Sigmoid colon (tissue), 7 donors: ENCODE results near the gene ZBTB7B. TPM values are rescaled to one million over a fixed set of nuclear protein-coding genes. Genes with fewer than 3 reads are reported as not detected.

Source experiments
- DNase-seq: peaks from one replicate; pipeline ENCODE4 v3.0.0-alpha.2; 2019
- H3K27ac ChIP-seq, 4 donors: fragments of 200-600 bp; sonication (generic); one replicate each; pipeline ENCODE4 v1.5.1; 2016 to 2019; ENCODE audit warnings: mild to moderate bottlenecking in 1 of 4
- H3K27me3 ChIP-seq, 3 donors: fragments of 200-600 bp; sonication (generic); one replicate each; pipeline ENCODE4 v1.5.1; 2019; ENCODE audit warnings: mild to moderate bottlenecking in 1 of 3
- H3K36me3 ChIP-seq, 4 donors: fragments of 200-600 bp; sonication (generic); one replicate each; pipeline ENCODE4 v1.5.1; 2016 to 2019
- H3K4me1 ChIP-seq, 4 donors: fragments of 200-600 bp; sonication (generic); one replicate each; pipeline ENCODE4 v1.5.1; 2017 to 2019
- H3K4me3 ChIP-seq, 4 donors: fragments of 200-600 bp; sonication (generic); one replicate each; pipeline ENCODE4 v1.5.1; 2017 to 2019; ENCODE audit warnings: mild to moderate bottlenecking in 2 of 4, moderate library complexity in 1 of 4
- H3K9me3 ChIP-seq, 4 donors: fragments of 200-600 bp in 3 of 4; sonication (generic) in 3 of 4; one replicate each; pipeline versions ENCODE4 v1.5.1 to v1.6.1; 2013 to 2019
- EP300 ChIP-seq, 4 donors: sonication (generic); formaldehyde crosslinking; IDR thresholded peaks; one replicate each; pipeline ENCODE4 v1.6.1; 2017; ENCODE audit warnings: antibody characterized with exemption in 4 of 4
- POLR2A ChIP-seq, 2 donors: fragments of 450-650 bp; IDR thresholded peaks; one replicate each; pipeline ENCODE4 v1.6.1; 2016; ENCODE audit warnings: antibody characterized with exemption in 2 of 2, mild to moderate bottlenecking in 2 of 2, moderate library complexity in 2 of 2
- POLR2AphosphoS5 ChIP-seq, 4 donors: sonication (generic); formaldehyde crosslinking; IDR thresholded peaks; one replicate each; pipeline ENCODE4 v1.6.1; 2017; ENCODE audit warnings: antibody characterized with exemption in 4 of 4
- WGBS, 2 donors: extraction: QIAGEN DNeasy Blood & Tissue Kit; methylation state at CpG; one replicate each; pipeline ENCODE4 v1.1.7; 2013; 5-methylcytosine and 5-hydroxymethylcytosine counted together
- intact Hi-C: fragments of 100-400 bp; cut with DNase I; formaldehyde crosslinking; loops from one replicate; pipeline ENCODE4 v1.15.1; 2023
- polyA plus RNA-seq, 3 donors: library from polyadenylated mRNA; stranded (reverse); fragments of 200-250 nt; gene quantifications; one replicate each; pipeline ENCODE4 v1.2.3, GENCODE V29; 2013
- total RNA-seq, 4 donors: library from RNA; depleted of rRNA; stranded (reverse); fragments of >200 nt; gene quantifications; one replicate each; pipeline ENCODE4 v1.1.0, GENCODE V29; 2016
- TF ChIP-seq, protein P1 (sequence below), 4 experiments: fragments of 450-650 bp in 3 of 4; fragments of 200-600 bp in 1 of 4; IDR thresholded peaks; one replicate each; pipeline ENCODE4 v1.5.1; 2016 to 2019; ENCODE audit warnings: antibody characterized with exemption in 4 of 4, mild to moderate bottlenecking in 3 of 4, moderate library complexity in 2 of 4
- donor health status: healthy with polysubstance abuse.
- donor health status: Bipolar disorder and iron deficiency.
- donor health status: healthy.

The ZBTB7B gene
- total and polyA plus RNA-seq, 7 donors: 24.4 to 342 (median 35.3) TPM

DNA sequence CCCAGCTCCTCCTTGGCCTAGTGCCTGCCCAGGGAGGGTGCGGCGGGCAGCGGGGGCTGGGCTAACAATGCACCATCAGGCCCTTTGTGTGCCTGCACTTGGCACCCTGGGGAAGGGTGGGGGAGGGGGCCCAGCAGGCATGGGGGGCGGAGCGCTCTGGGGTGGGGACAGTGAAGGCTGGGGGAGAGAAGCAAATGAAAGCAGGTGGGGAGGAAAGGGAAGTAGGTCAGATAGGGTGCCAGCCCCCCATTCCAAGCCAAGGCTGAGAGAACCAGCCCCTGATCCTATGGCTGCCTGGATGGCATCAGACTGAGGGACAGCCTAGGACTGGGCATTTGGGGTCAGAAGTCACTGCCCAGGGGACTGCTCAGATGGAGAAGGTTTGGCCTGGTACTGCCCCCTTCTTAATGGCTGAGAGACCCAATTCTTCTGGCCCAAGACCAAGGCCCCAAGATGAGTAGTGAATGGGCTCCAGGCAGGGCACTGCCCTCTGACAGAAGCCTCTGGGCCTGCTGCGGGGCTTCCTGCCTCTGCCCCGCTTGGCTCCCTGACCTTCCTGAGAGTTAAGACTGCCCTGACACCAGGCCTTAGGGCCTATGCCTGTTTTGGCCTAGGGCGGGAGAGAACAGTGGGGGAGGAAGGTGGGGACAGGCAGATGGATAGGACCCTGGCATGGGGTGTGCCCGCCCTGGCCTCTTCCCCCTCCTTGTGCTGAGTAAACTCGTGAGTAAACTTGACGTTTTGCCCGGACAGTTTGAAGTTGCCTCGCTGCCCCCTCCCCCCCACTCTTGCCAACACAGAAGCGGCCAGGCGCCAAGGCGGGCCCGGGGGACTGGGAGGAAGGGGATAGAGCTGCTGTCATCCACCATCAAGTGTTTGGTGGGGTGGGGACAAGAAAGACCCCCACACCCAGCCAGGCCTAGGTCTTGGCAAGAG lies 2.7 kb downstream of the ZBTB7B start:
- H3K4me1 ChIP-seq: peaks cover 0 to 62% (median 56%) of the 10 kb centered on the region in 4 donors
- H3K4me3 ChIP-seq: peak overlapping the region; percentile 73 to 94 (median 81)

DNA sequence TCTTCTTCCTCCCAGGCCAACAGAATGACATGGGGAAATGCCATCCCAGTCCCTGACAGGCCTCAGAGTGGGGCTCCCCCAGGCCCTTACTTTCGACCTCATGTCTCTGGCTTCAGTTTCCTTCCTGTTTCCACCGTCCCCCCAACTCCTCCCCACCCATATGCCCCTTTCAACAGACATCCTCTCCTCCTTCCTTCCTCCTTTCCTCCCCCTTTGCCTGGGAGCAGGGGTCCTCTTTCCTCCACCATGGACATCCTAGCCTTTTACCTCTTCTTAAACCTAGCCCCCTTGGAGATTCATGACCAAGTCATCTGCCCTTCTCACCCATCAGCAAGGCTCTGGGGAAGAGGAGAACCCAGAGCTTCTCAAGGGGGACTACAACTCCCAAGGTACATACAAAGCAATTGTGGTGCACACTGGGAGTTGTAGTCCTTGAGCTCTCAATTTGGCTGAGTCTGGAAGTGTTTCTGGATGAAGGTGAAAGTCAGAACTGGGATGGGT lies 4.0 kb downstream of the ZBTB7B start:
- Histone ChIP-seq H3K27me3 (no peaks in the 10 kb centered on the region), H3K4me3 (no peak overlapping the region), H3K9me3 (no peaks in the 10 kb centered on the region), H3K36me3 (no peaks in the 10 kb centered on the region), H3K4me1 (peaks cover 0 to 75% (median 68%) of the 10 kb centered on the region in 4 donors), H3K27ac (peak overlapping the region; percentile 96 to 99 (median 98))
- 9 to 11% methylated on average over 2 of the region's 2 CpGs for WGBS, 2 donors
- no peak for DNase-seq
- intact Hi-C loops: no loop called here
- TF ChIP-seq, protein P1, sequence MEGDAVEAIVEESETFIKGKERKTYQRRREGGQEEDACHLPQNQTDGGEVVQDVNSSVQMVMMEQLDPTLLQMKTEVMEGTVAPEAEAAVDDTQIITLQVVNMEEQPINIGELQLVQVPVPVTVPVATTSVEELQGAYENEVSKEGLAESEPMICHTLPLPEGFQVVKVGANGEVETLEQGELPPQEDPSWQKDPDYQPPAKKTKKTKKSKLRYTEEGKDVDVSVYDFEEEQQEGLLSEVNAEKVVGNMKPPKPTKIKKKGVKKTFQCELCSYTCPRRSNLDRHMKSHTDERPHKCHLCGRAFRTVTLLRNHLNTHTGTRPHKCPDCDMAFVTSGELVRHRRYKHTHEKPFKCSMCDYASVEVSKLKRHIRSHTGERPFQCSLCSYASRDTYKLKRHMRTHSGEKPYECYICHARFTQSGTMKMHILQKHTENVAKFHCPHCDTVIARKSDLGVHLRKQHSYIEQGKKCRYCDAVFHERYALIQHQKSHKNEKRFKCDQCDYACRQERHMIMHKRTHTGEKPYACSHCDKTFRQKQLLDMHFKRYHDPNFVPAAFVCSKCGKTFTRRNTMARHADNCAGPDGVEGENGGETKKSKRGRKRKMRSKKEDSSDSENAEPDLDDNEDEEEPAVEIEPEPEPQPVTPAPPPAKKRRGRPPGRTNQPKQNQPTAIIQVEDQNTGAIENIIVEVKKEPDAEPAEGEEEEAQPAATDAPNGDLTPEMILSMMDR (IDR thresholded peaks at IDR 0.05): no peak
- no peak for TF ChIP-seq POLR2AphosphoS5 (IDR thresholded peaks at IDR 0.05)
- no peak for TF ChIP-seq EP300 (IDR thresholded peaks at IDR 0.05)
- TF ChIP-seq POLR2A (IDR thresholded peaks at IDR 0.05): no peak

More for the DNA sequence above, 2.7 kb downstream of the ZBTB7B start:
- DNase-seq: peak; percentile 92
- Histone ChIP-seq H3K36me3 (no peaks in the 10 kb centered on the region), H3K9me3 (no peaks in the 10 kb centered on the region), H3K27ac (peak overlapping the region; percentile 96 to 99 (median 98)), H3K27me3 (no peaks in the 10 kb centered on the region)
- 13 to 41% methylated on average over 17 of the region's 17 CpGs for WGBS, 2 donors
- TF ChIP-seq, protein P1 (IDR thresholded peaks at IDR 0.05): no peak
- TF ChIP-seq POLR2AphosphoS5 (IDR thresholded peaks at IDR 0.05) (peak in 3 of 4 donors; percentile 38 to 55 (median 42)), POLR2A (IDR thresholded peaks at IDR 0.05) (no peak), EP300 (IDR thresholded peaks at IDR 0.05) (no peak)
- intact Hi-C loops: no loop called here

DNA sequence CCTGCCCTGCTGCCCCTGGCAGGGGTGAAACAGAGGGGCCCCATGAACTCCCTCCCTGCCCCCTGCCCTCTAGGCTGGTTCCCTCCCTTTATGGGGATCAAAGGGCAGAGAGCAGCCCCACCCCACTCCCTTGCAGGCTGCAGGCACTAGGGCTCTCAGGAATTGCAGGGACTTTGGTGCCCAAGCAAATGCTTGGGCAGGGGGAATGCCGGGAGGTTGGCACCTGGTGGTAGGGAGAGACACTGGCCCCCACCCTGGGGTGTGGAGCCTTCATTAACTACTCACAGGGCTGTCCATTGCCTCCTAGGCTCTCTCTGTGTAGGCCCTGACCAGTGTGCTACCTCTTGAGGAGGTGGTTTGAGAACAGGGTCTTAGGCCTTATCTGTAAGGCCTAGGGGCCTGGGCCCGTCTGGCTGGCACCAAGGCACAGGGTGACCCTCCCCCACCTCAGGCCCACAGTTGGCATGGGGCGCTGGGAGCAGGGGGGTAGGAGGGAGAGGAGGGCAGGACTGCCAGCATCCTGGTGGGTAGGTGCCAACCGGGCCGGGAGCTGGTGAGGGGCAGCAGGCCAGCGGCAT lies 4.7 kb downstream of the ZBTB7B start:
- intact Hi-C loops: no loop called here
- Histone ChIP-seq H3K9me3 (no peaks in the 10 kb centered on the region), H3K36me3 (no peaks in the 10 kb centered on the region), H3K27ac (peak overlapping the region; percentile 96 to 99 (median 98)), H3K27me3 (no peaks in the 10 kb centered on the region), H3K4me1 (peaks cover 0 to 82% (median 75%) of the 10 kb centered on the region in 4 donors), H3K4me3 (peak overlapping the region in 2 of 4 donors; percentile 25 to 32)
- TF ChIP-seq EP300 (IDR thresholded peaks at IDR 0.05): no peak
- peak in 1 of 2 donors; percentile 32 for TF ChIP-seq POLR2A (IDR thresholded peaks at IDR 0.05)
- peak in 2 of 4 donors; percentile 5 to 31 for TF ChIP-seq POLR2AphosphoS5 (IDR thresholded peaks at IDR 0.05)
- TF ChIP-seq, protein P1 (IDR thresholded peaks at IDR 0.05): no peak
- WGBS, 2 donors: 13 to 59% methylated on average over 6 of the region's 6 CpGs
- DNase-seq: no peak

DNA sequence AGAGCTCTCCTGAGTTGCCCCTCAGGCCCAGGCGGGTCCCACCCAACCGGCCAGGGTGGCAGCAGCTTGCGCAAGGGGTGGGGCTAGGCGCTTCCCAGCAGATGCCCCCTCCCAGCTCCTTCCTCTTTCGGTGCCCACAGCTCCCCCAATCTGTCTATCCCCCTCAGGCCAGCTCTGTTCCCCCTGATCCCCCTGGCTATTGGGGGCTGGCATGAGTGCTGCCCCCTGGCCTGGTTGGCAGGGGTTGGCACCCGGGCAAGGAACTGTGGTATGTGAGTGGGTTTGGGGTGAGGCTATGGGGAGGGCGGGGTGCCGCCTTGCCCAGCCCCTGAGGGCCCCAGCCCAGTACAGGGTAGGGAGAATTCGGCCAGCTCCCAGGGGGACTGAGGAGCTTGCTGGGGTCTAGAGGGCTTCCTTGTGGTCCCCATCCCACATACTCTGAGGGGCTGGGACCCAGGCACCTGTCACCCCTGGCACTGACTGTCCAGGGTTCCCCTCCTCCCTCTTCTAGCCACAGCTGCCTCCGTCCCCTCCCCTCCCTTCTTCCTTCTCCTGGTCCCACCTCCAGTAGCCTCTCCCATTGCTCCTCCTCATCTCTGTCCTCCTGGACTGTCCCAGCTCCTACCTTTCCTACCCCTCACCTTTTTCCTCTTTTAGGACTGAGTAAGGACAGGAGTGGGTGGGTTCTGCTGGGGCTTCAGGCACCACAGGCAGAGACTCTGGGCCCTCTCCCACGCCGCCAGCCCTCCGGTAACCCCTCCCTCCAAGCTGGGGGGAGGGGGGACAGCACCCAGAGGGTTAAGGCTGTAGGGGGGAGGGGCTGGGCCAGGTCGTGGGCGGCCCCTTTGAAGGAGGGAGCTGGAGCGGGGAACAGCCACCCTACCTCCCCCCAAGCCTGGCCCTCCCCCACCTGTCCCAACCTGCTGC lies 5.7 kb downstream of the ZBTB7B start:
- peak overlapping the region in 3 of 4 donors; percentile 15 to 32 (median 25) for H3K4me3 ChIP-seq

More for the DNA sequence above, 5.7 kb downstream of the ZBTB7B start:
- 14 to 56% methylated on average over 16 of the region's 16 CpGs for WGBS, 2 donors
- H3K27me3 ChIP-seq: no peaks in the 10 kb centered on the region
- no peak for DNase-seq
- H3K9me3 ChIP-seq: no peaks in the 10 kb centered on the region
- intact Hi-C loops: no loop called here
- TF ChIP-seq POLR2A (IDR thresholded peaks at IDR 0.05) (peak in 1 of 2 donors; percentile 25), POLR2AphosphoS5 (IDR thresholded peaks at IDR 0.05) (no peak), EP300 (IDR thresholded peaks at IDR 0.05) (no peak)
- H3K36me3 ChIP-seq: no peaks in the 10 kb centered on the region
- H3K27ac ChIP-seq: peak overlapping the region; percentile 96 to 99 (median 98)
- H3K4me1 ChIP-seq: peaks cover 0 to 92% (median 78%) of the 10 kb centered on the region in 4 donors
